Stromal cell of bone marrow (primary cell): ENCODE results near the gene PHACTR2.

Source experiments
- DNase-seq: peaks from one replicate; pipeline ENCODE4 v3.0.0-alpha.2; 2012; ENCODE audit warnings: low read depth

Gene PHACTR2

GRCh38 chr6:143675382-143675900 lies 2.3 kb upstream of the PHACTR2 start:
- no peak for DNase-seq

- DNase-seq = no peak
Measured at GRCh38 chr6:143675946-143676345, 1.8 kb upstream of the PHACTR2 start.

- DNase-seq = no peak
Measured at GRCh38 chr6:143676437-143677045, 1.2 kb upstream of the PHACTR2 start.

GRCh38 chr6:143677577-143677890 lies 231 bp upstream of the PHACTR2 start:
- no peak for DNase-seq

- DNase-seq = no peak
Measured at GRCh38 chr6:143679041-143679440, 1.3 kb downstream of the PHACTR2 start.

GRCh38 chr6:143680141-143680540 lies 2.4 kb downstream of the PHACTR2 start:
- DNase-seq = no peak

GRCh38 chr6:143682805-143683204 lies 5.0 kb downstream of the PHACTR2 start:
- DNase-seq = no peak

- no peak for DNase-seq
Measured at GRCh38 chr6:143684486-143684885, 6.7 kb downstream of the PHACTR2 start.

GRCh38 chr6:143685653-143686052 lies 7.9 kb downstream of the PHACTR2 start:
- no peak for DNase-seq

- DNase-seq = no peak
Measured at GRCh38 chr6:143687591-143687990, 9.8 kb downstream of the PHACTR2 start.

- no peak for DNase-seq
Measured at GRCh38 chr6:143688681-143689080, 10.9 kb downstream of the PHACTR2 start.

GRCh38 chr6:143689852-143690251 lies 12.1 kb downstream of the PHACTR2 start:
- DNase-seq = no peak

GRCh38 chr6:143691155-143691554 lies 13.4 kb downstream of the PHACTR2 start:
- DNase-seq = no peak

GRCh38 chr6:143691900-143692636 lies 14.3 kb downstream of the PHACTR2 start:
- DNase-seq = no peak

GRCh38 chr6:143692696-143693095 lies 14.9 kb downstream of the PHACTR2 start:
- no peak for DNase-seq

- no peak for DNase-seq
Measured at GRCh38 chr6:143694013-143694412, 16.2 kb downstream of the PHACTR2 start.

GRCh38 chr6:143694560-143694959 lies 16.8 kb downstream of the PHACTR2 start:
- no peak for DNase-seq

GRCh38 chr6:143695130-143695968 lies 17.6 kb downstream of the PHACTR2 start:
- no peak for DNase-seq

GRCh38 chr6:143695969-143696663 lies 18.4 kb downstream of the PHACTR2 start:
- DNase-seq = no peak

GRCh38 chr6:143696664-143697000 lies 18.9 kb downstream of the PHACTR2 start:
- no peak for DNase-seq

GRCh38 chr6:143697076-143697800 lies 19.5 kb downstream of the PHACTR2 start:
- no peak for DNase-seq

GRCh38 chr6:143698329-143698728 lies 20.6 kb downstream of the PHACTR2 start:
- DNase-seq = no peak
